NCI-H69 (cell line): Measurements from ENCODE around the gene CD96.
A peak's percentile ranks its signal among the peaks of the same experiment; 100 is the strongest.
"Not testable (repeated sequence)": the region's sequence is repeated elsewhere in the genome, so short reads cannot be mapped to it uniquely, and the experiment has no call there.

Experiments used
- DNase-seq: peaks from one replicate; lab custom pipeline; 2025; lab: John Stamatoyannopoulos, UW

Gene CD96

DNA sequence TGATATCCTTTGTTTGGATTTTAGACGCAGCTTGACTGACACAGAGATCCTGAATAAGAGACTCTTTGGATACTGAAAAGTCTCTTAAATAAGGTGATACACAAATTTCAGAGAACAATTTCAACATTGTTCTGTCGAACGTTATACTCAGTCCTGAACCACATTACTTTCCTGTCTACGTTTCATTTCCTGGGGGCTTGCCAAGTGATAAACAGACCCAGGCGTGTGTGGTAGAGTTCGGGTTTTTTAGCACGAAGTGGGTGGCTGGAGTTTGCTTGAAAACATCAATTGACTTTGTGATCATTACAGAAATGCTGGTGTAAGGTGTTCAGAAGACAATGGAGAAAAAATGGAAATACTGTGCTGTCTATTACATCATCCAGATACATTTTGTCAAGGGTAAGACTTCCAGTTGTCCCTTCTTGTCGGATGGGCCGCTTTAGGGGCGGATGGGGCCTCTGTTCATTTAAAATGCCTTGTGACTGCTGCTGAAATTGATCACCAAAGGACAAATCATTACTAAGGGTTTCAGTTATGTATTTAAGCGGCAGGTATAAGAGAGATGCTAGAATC, at the start of gene CD96:
TSS of gene CD96 (plus strand) at position 287 of the 573 bp plus-strand sequence. CDS start at position 339, 52 bp downstream.
- no peak for DNase-seq

DNA sequence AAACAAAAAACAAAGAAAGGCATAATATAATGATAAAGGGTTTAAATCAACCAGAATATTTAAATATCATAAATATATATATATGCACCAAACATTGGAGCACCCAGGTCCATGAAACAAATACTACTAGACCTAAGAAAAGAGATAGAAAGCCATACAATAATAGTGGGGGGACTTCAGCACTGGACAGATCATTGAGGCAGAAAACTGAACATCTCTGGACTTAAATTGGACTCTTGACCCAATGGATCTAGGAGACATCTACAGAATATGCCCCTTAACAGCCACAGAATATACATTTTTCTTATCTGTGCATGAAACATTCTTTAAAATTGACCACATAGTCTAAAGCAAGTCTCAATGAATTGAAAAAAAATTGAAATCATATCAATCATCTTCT, 48.7 kb upstream of the CD96 start:
- no peak for DNase-seq

GRCh38 chr3:111496894-111497559, 45.0 kb upstream of the CD96 start:
- DNase-seq = no peak

- DNase-seq = no peak
These were observed 44.0 kb upstream of the CD96 start for GRCh38 chr3:111498022-111498421.

DNA sequence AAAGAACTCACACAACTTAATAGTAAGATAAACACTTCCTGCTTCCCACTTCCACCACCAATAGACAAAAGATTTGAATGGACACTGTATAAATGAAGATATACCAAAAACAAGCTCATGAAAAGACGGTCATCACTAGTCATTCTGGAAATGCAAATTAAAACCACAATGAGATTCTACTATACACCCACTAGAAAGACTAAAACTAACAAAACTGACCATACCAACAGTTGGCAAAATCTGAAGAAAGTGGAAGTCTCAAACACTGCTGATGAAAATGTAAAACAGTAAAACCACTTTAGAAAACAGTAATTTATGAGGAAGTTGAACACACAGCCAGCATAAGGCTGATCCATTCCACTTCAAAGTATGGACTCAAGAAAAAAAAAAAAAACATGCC, 35.6 kb upstream of the CD96 start:
- DNase-seq = no peak

DNA sequence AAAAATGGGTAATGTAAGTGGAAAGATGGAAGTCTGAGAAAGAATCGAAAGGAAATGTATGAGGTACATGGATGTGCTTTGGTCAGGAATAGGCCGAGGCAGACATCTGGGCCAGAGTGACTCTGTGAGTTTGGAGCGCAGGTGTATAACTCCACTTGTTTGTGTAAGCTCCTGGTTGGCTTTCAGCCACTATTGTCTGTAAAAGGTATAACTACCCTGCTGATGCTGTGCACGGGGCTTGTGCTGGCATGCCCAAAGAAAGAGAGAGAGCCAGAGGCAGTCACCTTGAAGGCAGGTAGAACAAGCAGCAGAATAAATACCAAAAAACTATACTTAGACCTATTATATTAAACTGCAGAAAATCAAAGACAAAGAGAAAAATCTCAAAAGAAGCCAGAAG, 32.7 kb upstream of the CD96 start:
- DNase-seq = peak; percentile 40

GRCh38 chr3:111517801-111518200, 24.2 kb upstream of the CD96 start:
- DNase-seq = no peak

DNA sequence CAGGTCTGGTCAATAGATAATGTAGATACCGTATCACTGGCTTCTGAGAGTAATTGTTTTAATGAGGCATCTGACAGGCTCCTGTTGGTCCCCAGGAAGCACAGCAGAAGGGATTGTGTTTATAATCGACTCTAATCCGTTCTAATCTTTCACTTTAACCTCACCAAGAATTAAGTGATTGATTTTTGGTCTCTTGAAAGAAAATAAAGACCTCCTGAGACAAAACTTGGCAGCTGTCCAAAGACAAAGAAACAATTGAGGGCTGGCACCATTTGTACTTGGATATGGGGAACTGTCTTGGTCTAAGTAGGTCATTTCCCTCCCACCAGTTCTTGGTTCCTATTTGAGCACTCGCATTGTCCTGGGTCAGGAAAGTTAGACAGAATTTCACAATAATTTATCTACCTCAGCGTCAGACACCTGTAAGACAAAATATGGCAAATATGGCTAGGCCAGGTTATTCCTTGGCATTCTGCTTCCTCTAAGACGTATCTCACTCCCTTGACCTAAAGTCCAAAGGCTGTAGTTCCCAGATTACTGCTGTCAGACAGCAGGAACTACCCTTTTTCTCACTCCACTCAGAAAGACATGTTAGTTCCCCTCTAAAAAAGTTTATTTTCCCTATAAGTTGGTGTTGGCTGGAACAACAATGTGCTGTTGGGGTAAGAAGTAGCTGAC, 22.7 kb upstream of the CD96 start:
- DNase-seq = no peak

GRCh38 chr3:111521891-111522290, 20.1 kb upstream of the CD96 start:
- no peak for DNase-seq

GRCh38 chr3:111524486-111524885, 17.5 kb upstream of the CD96 start:
- DNase-seq = not testable (repeated sequence)

- DNase-seq = no peak
These were observed 10.6 kb upstream of the CD96 start for GRCh38 chr3:111531446-111531845.

GRCh38 chr3:111534701-111535100, 7.3 kb upstream of the CD96 start:
- DNase-seq = no peak

DNA sequence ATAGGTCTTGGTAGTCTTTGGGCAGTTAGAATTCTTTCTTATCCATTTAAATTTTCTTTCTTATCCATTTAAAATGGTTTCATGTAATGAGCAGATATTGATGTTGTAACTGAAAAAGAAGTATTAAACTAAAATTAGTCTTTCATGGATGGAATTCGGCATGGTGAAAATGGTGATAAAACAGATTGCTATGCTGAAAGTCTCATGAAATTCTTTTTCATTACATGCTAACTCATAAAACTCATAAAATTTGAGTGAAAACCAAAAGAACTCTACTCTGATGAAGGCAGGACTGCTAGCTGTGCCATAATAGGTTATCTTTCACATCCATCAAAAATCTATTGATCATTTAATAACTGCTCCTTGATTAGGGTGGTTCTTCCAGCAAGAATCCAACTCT, 3.9 kb upstream of the CD96 start:
- DNase-seq = no peak

- DNase-seq = no peak
These were observed 3.3 kb upstream of the CD96 start for GRCh38 chr3:111538681-111539083.

DNA sequence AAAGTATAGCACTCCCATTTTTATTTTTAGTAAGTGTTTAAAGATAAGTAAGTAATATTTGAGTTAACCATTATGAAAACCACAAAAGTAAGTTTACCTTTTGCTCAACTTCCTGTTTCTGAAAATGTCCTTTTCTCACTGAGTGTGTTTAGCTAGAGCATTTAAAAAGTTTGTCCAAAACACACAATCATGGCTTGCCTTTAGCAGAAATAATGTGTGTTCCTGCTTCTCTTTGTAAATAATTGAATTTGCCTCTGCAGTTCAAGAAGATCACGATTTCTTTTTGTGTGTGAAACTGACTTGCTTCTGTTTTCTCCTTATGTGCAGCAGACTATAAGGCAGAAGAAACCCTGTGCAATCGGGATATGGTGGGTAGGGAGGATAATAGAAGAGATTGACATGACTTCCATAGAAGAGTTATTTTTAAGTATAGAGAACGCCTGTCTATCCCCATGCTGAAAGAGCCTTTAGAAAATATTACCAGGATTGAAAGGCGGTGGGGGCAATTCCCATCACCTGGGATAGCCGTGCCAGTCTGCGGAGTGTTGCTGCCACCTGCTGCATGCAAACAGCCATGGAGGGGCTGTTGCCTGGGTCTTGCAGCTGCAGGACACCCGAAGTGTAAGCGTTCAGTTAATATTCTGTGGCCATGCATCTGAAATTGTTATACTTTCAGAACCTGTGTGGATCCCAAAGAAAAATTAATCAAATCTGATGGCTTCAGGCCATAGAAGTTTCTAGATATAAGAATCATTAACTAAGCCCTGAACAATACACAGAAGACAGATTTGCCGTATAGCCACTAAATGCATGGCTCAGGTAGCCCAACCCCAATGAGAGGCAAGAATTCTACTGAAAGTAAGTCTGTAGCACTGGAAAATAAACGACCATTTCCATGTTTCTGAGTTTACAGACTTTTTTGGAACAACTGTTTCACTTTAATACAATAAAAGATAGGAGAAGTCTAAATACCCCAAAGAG, 2.4 kb upstream of the CD96 start:
- DNase-seq = peak; percentile 44

DNA sequence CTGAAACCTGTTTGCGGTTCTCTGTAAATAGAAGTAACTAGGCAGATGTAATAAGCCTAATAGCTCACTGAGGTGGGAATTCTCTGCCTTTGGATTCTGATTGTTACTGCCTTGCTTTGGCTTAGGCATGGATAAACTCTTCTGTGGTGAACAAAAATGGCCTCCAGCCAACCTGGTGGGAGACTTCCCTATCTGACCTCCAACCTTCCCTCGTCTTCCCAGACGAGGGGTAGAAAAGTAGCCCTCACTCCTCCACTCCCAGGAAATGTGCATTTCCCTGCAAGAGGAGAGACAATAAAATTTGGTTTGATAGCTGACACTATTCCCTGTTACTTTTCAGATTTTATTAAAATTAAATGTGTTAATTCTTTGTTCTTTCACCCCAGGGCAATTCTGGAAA, 606 bp upstream of the CD96 start:
- no peak for DNase-seq

DNA sequence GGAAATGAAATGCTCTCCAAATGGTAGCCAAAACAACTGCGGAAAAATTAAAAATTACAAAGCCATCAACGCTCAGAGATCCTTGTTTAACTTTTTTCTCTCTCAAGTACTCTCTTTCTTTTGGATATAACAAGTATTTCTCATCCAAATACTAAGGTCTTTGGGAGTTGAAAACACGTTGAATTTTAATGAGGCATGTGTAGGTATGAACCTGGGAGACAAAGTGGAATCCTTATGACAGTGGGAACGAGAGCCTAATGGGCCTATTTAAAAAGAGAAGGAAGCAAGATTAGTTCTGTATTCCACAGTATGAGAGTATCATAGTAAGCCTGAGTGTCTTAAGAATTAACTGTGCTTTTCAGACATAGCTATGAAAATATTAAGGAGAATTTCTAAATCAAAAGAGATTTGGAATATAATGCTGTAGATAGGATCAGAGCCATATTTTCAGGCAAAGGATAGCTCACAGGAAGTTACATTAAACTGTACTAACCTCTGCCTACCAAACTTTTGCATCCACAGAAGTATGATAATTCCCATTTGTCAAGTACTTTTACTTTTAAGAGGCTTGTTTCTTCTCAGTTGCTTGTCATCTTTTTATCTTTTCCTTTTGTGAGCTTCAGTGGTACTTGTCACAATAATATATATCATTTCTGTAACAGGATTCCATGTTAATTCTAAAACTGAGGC, 759 bp downstream of the CD96 start:
- no peak for DNase-seq

- DNase-seq = no peak
These were observed 3.4 kb downstream of the CD96 start for GRCh38 chr3:111545349-111545748.

GRCh38 chr3:111547631-111548030, 5.6 kb downstream of the CD96 start:
- DNase-seq = no peak

GRCh38 chr3:111548092-111548491, 6.1 kb downstream of the CD96 start:
- no peak for DNase-seq

DNA sequence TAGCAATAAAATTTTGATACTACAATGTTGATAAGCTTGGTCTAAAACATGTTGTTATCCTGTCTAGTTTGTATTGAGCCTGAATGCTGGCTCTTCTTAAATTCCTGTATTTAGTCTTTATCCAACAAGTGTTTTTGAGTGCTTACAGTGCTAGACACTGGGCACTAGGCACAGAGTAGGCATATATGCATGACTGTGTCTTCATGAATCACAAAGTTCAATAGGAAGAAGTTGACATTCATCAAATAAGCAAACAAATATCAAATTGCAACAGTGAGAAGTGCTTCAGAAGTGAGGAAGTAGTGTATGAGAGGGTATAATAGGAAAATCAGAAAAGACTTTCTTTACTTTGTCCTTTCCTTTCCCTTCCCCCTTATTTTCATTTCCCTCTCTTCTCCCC, 6.8 kb downstream of the CD96 start:
- DNase-seq = no peak

DNA sequence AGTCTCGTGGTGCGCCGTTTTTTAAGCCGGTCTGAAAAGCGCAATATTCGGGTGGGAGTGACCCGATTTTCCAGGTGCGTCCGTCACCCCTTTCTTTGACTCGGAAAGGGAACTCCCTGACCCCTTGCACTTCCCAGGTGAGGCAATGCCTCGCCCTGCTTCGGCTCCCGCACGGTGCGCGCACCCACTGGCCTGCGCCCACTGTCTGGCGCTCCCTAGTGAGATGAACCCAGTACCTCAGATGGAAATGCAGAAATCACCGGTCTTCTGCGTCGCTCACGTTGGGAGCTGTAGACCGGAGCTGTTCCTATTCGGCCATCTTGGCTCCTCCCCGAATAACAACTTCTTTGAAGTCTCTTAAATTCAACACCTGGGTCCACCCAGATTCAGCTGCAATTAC, 19.9 kb downstream of the CD96 start:
- DNase-seq = not testable (repeated sequence)
